Measurements from ENCODE around the gene RBBP7. TPM values are rescaled to one million over a fixed set of nuclear protein-coding genes. Genes with fewer than 3 reads are reported as not detected.
A peak's percentile ranks its signal among the peaks of the same experiment; 100 is the strongest.

Gene RBBP7
- total RNA-seq, 2 experiments from 2014 or later: 197 to 201 TPM

DNA sequence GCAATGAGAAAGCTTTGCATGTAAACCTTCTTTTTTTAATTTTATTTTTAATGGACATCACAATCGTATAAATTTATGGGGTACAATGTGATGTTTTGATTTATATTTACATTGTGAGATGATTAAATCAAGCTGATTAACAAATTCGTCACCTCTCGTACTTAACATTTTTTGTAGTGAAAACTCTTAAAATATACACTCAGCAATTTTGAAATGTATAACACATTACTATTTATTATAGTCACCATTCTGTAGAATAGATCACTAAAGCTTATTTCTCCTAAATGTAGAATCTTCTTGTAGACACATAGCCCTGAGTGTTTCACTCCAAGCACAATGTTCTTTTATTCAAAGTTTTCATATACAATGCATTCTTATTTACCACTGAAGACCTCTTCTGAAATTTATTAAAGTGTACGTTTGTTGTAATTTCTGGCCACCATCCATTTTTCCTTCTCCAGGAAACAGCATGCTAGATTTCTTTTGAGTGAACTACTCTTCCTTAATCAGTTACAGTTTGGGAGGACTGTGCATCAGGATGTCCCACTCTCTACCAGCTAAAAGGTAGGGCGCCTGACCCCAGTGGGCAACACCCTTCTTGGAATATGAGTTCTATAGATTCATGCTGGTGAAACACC lies 4.4 kb upstream of the RBBP7 start:
- intact Hi-C loops (cut with micrococcal nuclease): no loop called here
- DNase-seq (no peak), ATAC-seq (no peak)
- H3K27ac Mint-ChIP-seq: no peak overlapping the region
- H3K36me3 Mint-ChIP-seq (ENCODE audit: low read depth): no peaks in the 10 kb centered on the region
- peaks cover 7% of the 10 kb centered on the region for H3K4me1 Mint-ChIP-seq (ENCODE audit: low read depth)
- H3K4me3 Mint-ChIP-seq: no peak overlapping the region
- H3K27me3 Mint-ChIP-seq: no peaks in the 10 kb centered on the region
- TF ChIP-seq CTCF (IDR thresholded peaks at IDR 0.05): no peak
- POLR2A ChIA-PET: interaction anchor here (0.9 kb wide), 1 partner anchor 16 kb away, joined by 4 read pairs; no protein-coding TSS in a partner anchor
- CTCF ChIA-PET: interaction anchor here (1.8 to 4.7 kb wide), 2 partner anchors 8 to 172 kb away, joined by 6 to 46 read pairs; no protein-coding TSS in a partner anchor
- H3K9me3 Mint-ChIP-seq: no peaks in the 10 kb centered on the region

- Mint-ChIP-seq H3K4me1 (ENCODE audit: low read depth) (peaks cover 9% of the 10 kb centered on the region), H3K27ac (no peak overlapping the region), H3K4me3 (no peak overlapping the region), H3K9me3 (no peaks in the 10 kb centered on the region), H3K36me3 (ENCODE audit: low read depth) (peaks cover 11% of the 10 kb centered on the region), H3K27me3 (no peaks in the 10 kb centered on the region)
- CTCF ChIA-PET: interaction anchor here (0.7 to 4.7 kb wide), 3 partner anchors 10 to 75 kb away, joined by 3 to 46 read pairs (median 3); no protein-coding TSS in a partner anchor
- ATAC-seq (no peak), DNase-seq (no peak)
- intact Hi-C loops (cut with micrococcal nuclease): no loop called here
- TF ChIP-seq CTCF (IDR thresholded peaks at IDR 0.05): no peak
- POLR2A ChIA-PET: interaction anchor here (1.0 kb wide), 1 partner anchor 9 kb away, joined by 6 read pairs; no protein-coding TSS in a partner anchor
These were observed 2.9 kb upstream of the RBBP7 start for GRCh38 chrX:16873106-16873505.

- Mint-ChIP-seq H3K27me3 (no peaks in the 10 kb centered on the region), H3K9me3 (no peaks in the 10 kb centered on the region), H3K27ac (peak overlapping the region; percentile 88), H3K36me3 (ENCODE audit: low read depth) (peaks cover 21% of the 10 kb centered on the region), H3K4me1 (ENCODE audit: low read depth) (peaks cover 20% of the 10 kb centered on the region), H3K4me3 (peak overlapping the region; percentile 94)
- ChIA-PET POLR2A (interaction anchor here (0.6 to 2.2 kb wide), 3 partner anchors 11 to 152 kb away, joined by 3 to 7 read pairs (median 4); partner anchors contain the start of gene SYAP1), CTCF (interaction anchor here (1.0 to 4.7 kb wide), 3 partner anchors 9 to 45 kb away, joined by 3 to 46 read pairs (median 4); no protein-coding TSS in a partner anchor)
- intact Hi-C loops (cut with micrococcal nuclease): no loop called here
- no peak for TF ChIP-seq CTCF (IDR thresholded peaks at IDR 0.05)
- ATAC-seq: no peak
- peak; percentile 26 for DNase-seq
These were observed 977 bp upstream of the RBBP7 start for GRCh38 chrX:16870862-16871815.

DNA sequence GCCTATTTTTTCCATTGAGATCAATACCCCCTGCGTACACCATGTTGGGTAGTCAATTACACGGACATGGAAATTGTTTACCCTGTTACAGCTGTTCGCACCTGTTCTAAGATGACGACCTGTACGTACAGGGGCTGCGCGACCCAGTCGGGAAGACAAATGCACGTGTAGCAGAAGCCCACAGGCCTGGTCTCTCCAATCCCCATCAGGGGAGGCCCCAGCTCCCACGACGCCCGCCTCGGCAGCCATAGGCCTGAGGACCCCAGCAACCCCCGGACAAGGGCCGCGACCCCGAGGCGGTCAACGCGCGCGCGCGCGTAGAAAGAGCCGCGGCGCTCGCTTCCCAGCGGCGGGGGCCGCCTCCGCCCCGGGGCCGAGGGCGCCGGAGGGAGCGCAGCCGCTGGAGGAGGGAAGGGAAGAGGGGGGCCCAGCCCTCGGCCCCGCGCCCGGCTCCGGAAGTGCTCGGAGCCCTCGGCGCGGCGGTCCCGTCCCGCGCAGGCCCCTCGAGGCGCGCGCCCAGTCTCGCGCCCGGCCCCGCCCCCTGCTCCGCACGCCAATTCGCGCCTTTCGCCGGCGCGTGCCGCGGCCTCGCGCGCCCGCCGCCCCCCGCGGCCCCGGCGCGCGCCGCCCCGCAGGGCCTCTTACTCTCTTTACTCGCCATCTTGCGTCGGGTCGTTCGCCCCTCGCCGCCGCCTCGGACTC lies 618 bp downstream of the RBBP7 start:
- ATAC-seq (peak; percentile 58), DNase-seq (peak; percentile 59)
- Mint-ChIP-seq H3K4me3 (peak overlapping the region; percentile 96), H3K27me3 (no peaks in the 10 kb centered on the region), H3K27ac (peak overlapping the region; percentile 98), H3K4me1 (ENCODE audit: low read depth) (peaks cover 26% of the 10 kb centered on the region), H3K36me3 (ENCODE audit: low read depth) (peaks cover 26% of the 10 kb centered on the region), H3K9me3 (no peaks in the 10 kb centered on the region)
- TF ChIP-seq CTCF (IDR thresholded peaks at IDR 0.05): no peak
- CTCF ChIA-PET: no interaction called here
- POLR2A ChIA-PET: interaction anchor here (0.6 to 1.0 kb wide), 6 partner anchors 9 to 98 kb away, joined by 3 to 5 read pairs (median 4); no protein-coding TSS in a partner anchor
- intact Hi-C loops (cut with micrococcal nuclease): no loop called here

All from activated CD8-positive, alpha-beta T cell treated with anti-CD3 and anti-CD28 coated beads for 36 hours (primary cell).